ENCODE data around the gene PINLYP. TPM values are rescaled to one million over a fixed set of nuclear protein-coding genes. Genes with fewer than 3 reads are reported as not detected.

PINLYP gene
- total and polyA plus RNA-seq, 9 of the 15 experiments (the other 6 are each of a cell fraction or from before 2014, with no cell fraction given): 1.00 to 6.7 (median 2.2) TPM

DNA sequence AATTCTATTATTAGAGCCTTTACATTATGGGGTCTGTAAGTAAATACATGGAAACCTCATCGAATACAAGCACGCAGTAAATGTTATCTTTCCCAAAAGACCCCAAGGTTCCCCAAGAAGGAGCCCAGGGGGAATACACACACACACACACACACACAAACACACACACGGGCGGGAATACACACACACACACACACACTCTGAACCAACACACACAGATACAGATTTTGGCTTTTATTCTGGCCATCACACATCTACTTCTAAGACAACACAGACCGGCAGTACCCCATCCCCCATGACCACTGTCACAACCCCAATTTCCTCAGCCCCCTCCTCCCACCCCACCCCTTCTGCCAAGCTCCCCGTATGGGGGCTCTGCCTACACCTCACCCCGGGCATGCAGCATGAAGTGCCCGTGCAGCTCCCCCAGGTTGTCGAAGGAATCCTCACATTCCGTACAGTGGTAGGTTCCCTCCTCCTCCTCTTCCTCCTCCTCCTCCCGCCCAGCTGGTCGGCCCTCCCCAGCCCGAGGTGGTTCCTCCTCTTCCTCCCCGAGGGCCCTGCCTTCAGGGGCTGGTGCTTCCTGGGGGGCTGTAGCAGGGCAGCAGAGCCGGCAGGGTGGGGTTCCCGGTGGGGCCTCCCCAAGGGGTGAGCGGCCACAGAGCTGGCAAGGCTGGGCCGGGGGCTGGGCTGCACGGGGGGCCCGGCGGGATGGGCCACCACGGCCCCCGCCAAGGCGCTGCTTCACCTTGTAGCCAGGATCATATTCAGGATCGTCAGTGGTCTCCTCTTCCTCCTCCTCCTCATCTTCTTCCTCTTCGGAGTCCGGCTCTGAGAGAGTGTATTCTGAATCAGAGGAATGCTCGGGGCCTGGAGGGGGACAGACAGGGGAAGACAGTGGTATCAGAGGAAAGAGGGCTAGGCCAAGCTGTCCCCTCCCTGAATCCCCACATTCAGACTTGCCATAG lies 31.9 kb downstream of the PINLYP start:
- Histone ChIP-seq H3K9ac (ENCODE audit: insufficient read depth in 1 of 2, low read depth in 2 of 2, low read length in 2 of 2) (0 out of 4 replicates have a peak overlapping the region, but pooled peaks of 1 of the 2 experiments have one; percentile 36), H3K27me3 (ENCODE audit: control insufficient read depth in 2 of 2, insufficient read depth in 2 of 2, low read length in 2 of 2) (no peaks in the 10 kb centered on the region), H3K4me2 (ENCODE audit: insufficient read depth, low read length) (no peak overlapping the region), H3K9me3 (replicated peaks; ENCODE audit: control insufficient read depth, insufficient read depth, low read depth, low read length) (no peaks in the 10 kb centered on the region), H3K4me1 (replicated peaks in 1 of 2; ENCODE audit: control insufficient read depth in 2 of 2, insufficient read depth in 2 of 2, low read length in 2 of 2) (peaks cover 20 to 26% of the 10 kb centered on the region in 2 experiments), H3K9me1 (ENCODE audit: control insufficient read depth, insufficient read depth, low read length) (peaks cover 6% of the 10 kb centered on the region), H3K79me2 (ENCODE audit: control insufficient read depth, insufficient read depth, low read length) (peaks cover 8% of the 10 kb centered on the region; the same call in 2 of the 3 replicates), H3K27ac (ENCODE audit: extremely low read depth, low read depth, low read length) (no peak overlapping the region), H3K4me3 (no peak overlapping the region), H3K36me3 (ENCODE audit: control insufficient read depth, insufficient read depth, low read length) (peaks cover 41% of the 10 kb centered on the region; the same call in 2 of the 3 replicates), H4K20me1 (replicated peaks; ENCODE audit: control insufficient read depth, insufficient read depth, low read length) (no peaks in the 10 kb centered on the region), H2AFZ (ENCODE audit: low read depth, low read length) (no peak overlapping the region)
- intact Hi-C loops (cut with micrococcal nuclease) (no loop called here), in situ Hi-C loops (cut with MboI) (no loop called here)
- 87% methylated on average over 10 of the region's 28 CpGs for WGBS (ENCODE audit: insufficient coverage, low coverage, missing lambda C conversion rate)
- TF ChIP-seq ARHGAP35 (IDR thresholded peaks at IDR 0.05; ENCODE audit: partially characterized antibody) (peak; percentile 28), C11orf30 (IDR thresholded peaks at IDR 0.05; ENCODE audit: low read depth) (no peak), POLR2G (IDR thresholded peaks at IDR 0.05; ENCODE audit: low read depth, low read length) (peak; percentile 59; the same call in 1 of the 2 replicates), RBFOX2 (IDR thresholded peaks at IDR 0.05; ENCODE audit: low read depth, low read length) (0 out of 2 replicates have a peak, but pooled peaks have one; percentile 34)
- ATAC-seq: no peak
- CTCF ChIA-PET (ENCODE audit: low intra/inter-chr PET ratio): no interaction called here
- no peak for DNase-seq (ENCODE audit: extremely low read depth in 1 of 4, low spot score in 3 of 4)
- POLR2A ChIA-PET: interaction anchor here (4.2 to 8.7 kb wide), 2 partner anchors 8 to 10 kb away, joined by 35 to 60 read pairs; partner anchors contain the start of genes IRGQ and ZNF576
- no peak for FAIRE-seq
- BruUV-seq (replicated peaks): TSS peak; percentile 62

All from K562 (cell line).